H54 (cell line): ENCODE measurements around the gene CNOT10.
"Not testable (repeated sequence)": the region's sequence is repeated elsewhere in the genome, so short reads cannot be mapped to it uniquely, and the experiment has no call there.

Experiments
- DNase-seq: peaks from one replicate; pipeline ENCODE4 v3.0.0; 2011; ENCODE audit warnings: low spot score, mixed read lengths; ENCODE audit not compliant: insufficient read length
- FAIRE-seq: peaks from 3 replicates; lab custom pipeline; 2011; peaks lifted over from hg19 to GRCh38; lab: Jason Lieb, UNC
- POLR2A ChIP-seq: IDR thresholded peaks from 2 replicates; pipeline ENCODE4 v1.6.1; 2011; ENCODE audit warnings: low read depth, mild to moderate bottlenecking, low read length

The CNOT10 gene

GRCh38 chr3:32684800-32685542, at the start of gene CNOT10:
Gene CNOT10 (plus strand): TSS chr3:32685188. CDS start chr3:32685461, 273 bp downstream.
- FAIRE-seq (peak; percentile 85), DNase-seq (peak; percentile 92)
- TF ChIP-seq POLR2A = peak; percentile 67

- no peak for DNase-seq
- no peak for FAIRE-seq
- TF ChIP-seq POLR2A = no peak
These were observed 44.0 kb upstream of the CNOT10 start for GRCh38 chr3:32640939-32641338.

GRCh38 chr3:32641356-32641755, 43.6 kb upstream of the CNOT10 start:
- FAIRE-seq = no peak
- TF ChIP-seq POLR2A = no peak
- DNase-seq = no peak

GRCh38 chr3:32643354-32643753, 41.6 kb upstream of the CNOT10 start:
- TF ChIP-seq POLR2A = no peak
- DNase-seq (no peak), FAIRE-seq (no peak)

- DNase-seq (no peak), FAIRE-seq (no peak)
- no peak for TF ChIP-seq POLR2A
These were observed 41.2 kb upstream of the CNOT10 start for GRCh38 chr3:32643816-32644215.

- FAIRE-seq = no peak
These were observed 40.6 kb upstream of the CNOT10 start for GRCh38 chr3:32644380-32644779.

GRCh38 chr3:32646761-32647160, 38.2 kb upstream of the CNOT10 start:
- FAIRE-seq (no peak), DNase-seq (no peak)
- no peak for TF ChIP-seq POLR2A

More at GRCh38 chr3:32644380-32644779, 40.6 kb upstream of the CNOT10 start:
- DNase-seq = no peak
- no peak for TF ChIP-seq POLR2A

GRCh38 chr3:32652337-32653100, 32.5 kb upstream of the CNOT10 start:
- FAIRE-seq, DNase-seq: not testable (repeated sequence)

GRCh38 chr3:32655167-32655566, 29.8 kb upstream of the CNOT10 start:
- no peak for TF ChIP-seq POLR2A
- FAIRE-seq (no peak), DNase-seq (no peak)

- no peak for TF ChIP-seq POLR2A
- FAIRE-seq = no peak
- no peak for DNase-seq
These were observed 24.4 kb upstream of the CNOT10 start for GRCh38 chr3:32660634-32661033.

- DNase-seq = no peak
- TF ChIP-seq POLR2A = no peak
- no peak for FAIRE-seq
These were observed 22.3 kb upstream of the CNOT10 start for GRCh38 chr3:32662647-32663046.

GRCh38 chr3:32664630-32665075, 20.3 kb upstream of the CNOT10 start:
- DNase-seq (peak; percentile 16), FAIRE-seq (peak; percentile 72)

GRCh38 chr3:32667072-32667582, 17.9 kb upstream of the CNOT10 start:
- TF ChIP-seq POLR2A = no peak
- FAIRE-seq (no peak), DNase-seq (no peak)

- DNase-seq, FAIRE-seq: not testable (repeated sequence)
These were observed 15.8 kb upstream of the CNOT10 start for GRCh38 chr3:32669226-32669625.

- not testable (repeated sequence) for DNase-seq, FAIRE-seq
These were observed 11.3 kb upstream of the CNOT10 start for GRCh38 chr3:32673730-32674129.
